Immature natural killer cell (primary cell): ENCODE results near the gene STYXL1. TPM values are rescaled to one million over a fixed set of nuclear protein-coding genes. Genes with fewer than 3 reads are reported as not detected.

ENCODE experiments used
- DNase-seq, 3 donors: peaks; one replicate each; pipeline ENCODE4 v3.0.0; 2022; ENCODE audit warnings: mixed read lengths in 1 of 3
- H3K27ac Mint-ChIP-seq, 6 donors: one replicate each; pipeline ENCODE4 v1.8.0; 2020; ENCODE audit warnings: mixed read lengths in 6 of 6, mild to moderate bottlenecking in 5 of 6, inconsistent platforms in 4 of 6, moderate library complexity in 3 of 6
- H3K27me3 Mint-ChIP-seq, 3 donors: one replicate each; pipeline ENCODE4 v1.8.0; 2020 to 2021; ENCODE audit warnings: low read depth in 3 of 3, mild to moderate bottlenecking in 3 of 3, mixed read lengths in 3 of 3, moderate library complexity in 3 of 3, inconsistent platforms in 1 of 3
- H3K36me3 Mint-ChIP-seq, 3 donors: one replicate each; pipeline ENCODE4 v1.8.0; 2020; ENCODE audit warnings: mixed read lengths in 3 of 3, inconsistent platforms in 2 of 3, mild to moderate bottlenecking in 2 of 3
- H3K4me1 Mint-ChIP-seq, 2 donors: one replicate each; pipeline ENCODE4 v1.8.0; 2020; ENCODE audit warnings: inconsistent platforms in 2 of 2, mild to moderate bottlenecking in 2 of 2, mixed read lengths in 2 of 2, moderate library complexity in 1 of 2
- H3K4me3 Mint-ChIP-seq, 5 donors: one replicate each; pipeline ENCODE4 v1.8.0; 2020; ENCODE audit warnings: mild to moderate bottlenecking in 5 of 5, mixed read lengths in 5 of 5, inconsistent platforms in 3 of 5, moderate library complexity in 3 of 5
- H3K9me3 Mint-ChIP-seq, 6 donors: one replicate each; pipeline ENCODE4 v1.8.0; 2020; ENCODE audit warnings: mild to moderate bottlenecking in 6 of 6, mixed read lengths in 6 of 6, inconsistent platforms in 4 of 6, moderate library complexity in 3 of 6
- polyA plus RNA-seq, 3 donors: library from polyadenylated mRNA; unstranded; fragments of 300-500 nt; fragmentation: Illumina TruSeq; gene quantifications; one replicate each; pipeline ENCODE4 v1.2.3, GENCODE V29; 2021

The STYXL1 gene
- polyA plus RNA-seq, 3 donors from 2014 or later, result 77.7 to 102 (median 79.5) TPM

DNA sequence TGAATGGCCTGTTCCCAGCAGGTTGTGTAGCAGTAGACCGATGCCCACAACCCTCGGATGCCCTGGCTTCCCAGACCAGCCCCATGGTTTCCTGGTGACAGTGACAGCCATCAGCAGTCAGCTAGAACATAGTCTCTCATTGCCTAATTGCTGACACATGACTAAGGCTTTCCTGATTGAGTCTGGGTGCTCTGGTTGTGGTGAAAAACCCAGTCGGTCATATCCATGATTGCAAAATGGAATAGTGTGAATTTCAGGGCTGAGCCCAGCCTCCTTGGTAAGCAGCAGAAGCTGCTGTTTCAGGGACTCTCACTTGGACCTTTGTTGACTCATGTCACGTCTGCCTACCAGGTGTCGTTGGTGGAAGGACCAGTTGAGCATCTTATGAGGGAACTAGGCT lies 96.3 kb downstream of the STYXL1 start:
- H3K36me3 Mint-ChIP-seq, result peaks cover 0 to 9% (median 0%) of the 10 kb centered on the region in 3 donors

GRCh38 chr7:75950111-75950681 lies 97.6 kb downstream of the STYXL1 start:
- H3K27me3 Mint-ChIP-seq, result peaks cover 0 to 1% (median 0%) of the 10 kb centered on the region in 3 donors
- H3K27ac Mint-ChIP-seq, result no peak overlapping the region
- peaks cover 0 to 5% (median 0%) of the 10 kb centered on the region in 3 donors for H3K36me3 Mint-ChIP-seq
- DNase-seq, result no peak
- no peak overlapping the region for H3K4me3 Mint-ChIP-seq
- no peaks in the 10 kb centered on the region for H3K9me3 Mint-ChIP-seq
- H3K4me1 Mint-ChIP-seq, result peaks cover 8 to 14% of the 10 kb centered on the region in 2 donors

More for the DNA sequence above, 96.3 kb downstream of the STYXL1 start:
- no peak for DNase-seq
- Mint-ChIP-seq H3K27ac (no peak overlapping the region), H3K4me3 (no peak overlapping the region), H3K9me3 (no peaks in the 10 kb centered on the region), H3K27me3 (peaks cover 0 to 1% (median 0%) of the 10 kb centered on the region in 3 donors), H3K4me1 (peaks cover 4 to 8% of the 10 kb centered on the region in 2 donors)

GRCh38 chr7:75948179-75948578 lies 99.6 kb downstream of the STYXL1 start:
- Mint-ChIP-seq H3K4me1 (peaks cover 6 to 14% of the 10 kb centered on the region in 2 donors), H3K36me3 (no peaks in the 10 kb centered on the region), H3K9me3 (no peaks in the 10 kb centered on the region), H3K27me3 (peaks cover 0 to 1% (median 0%) of the 10 kb centered on the region in 3 donors), H3K4me3 (no peak overlapping the region), H3K27ac (no peak overlapping the region)
- DNase-seq, result no peak

Other genes starting within 250 kb of the STYXL1 start
- not detected for gene CCL24, start 234.2 kb downstream of the STYXL1 start, polyA plus RNA-seq
- 100 to 1,000 TPM in 2 of 3 donors, 10 to 100 TPM in 1; 79.5 to 161 (median 104) TPM for gene RHBDD2, start 169.0 kb downstream of the STYXL1 start, polyA plus RNA-seq
- gene POR, start 132.8 kb downstream of the STYXL1 start, polyA plus RNA-seq, result 10 to 100 TPM; 49.5 to 68.9 (median 64.4) TPM
- gene TMEM120A, start 53.4 kb downstream of the STYXL1 start, polyA plus RNA-seq, result 10 to 100 TPM; 35.1 to 53.8 (median 47.6) TPM
- 100 to 1,000 TPM; 154 to 180 (median 161) TPM for gene MDH2, start 106 bp upstream of the STYXL1 start, polyA plus RNA-seq
- gene SRRM3, start 153.9 kb upstream of the STYXL1 start, polyA plus RNA-seq, result not detected